Activated naive CD4-positive, alpha-beta T cell treated with anti-CD3 and anti-CD28 coated beads, Interleukin-2, amount 50 U/mL, for 24 hours (primary cell): ENCODE measurements around the gene BOD1L1.

ENCODE experiments used
- H3K27ac Mint-ChIP-seq: one replicate; pipeline ENCODE4 v1.8.0; 2021; ENCODE audit warnings: mild to moderate bottlenecking, mixed read lengths
- H3K27me3 Mint-ChIP-seq: one replicate; pipeline ENCODE4 v1.8.0; 2021; ENCODE audit warnings: mixed read lengths
- H3K36me3 Mint-ChIP-seq: one replicate; pipeline ENCODE4 v1.8.0; 2021; ENCODE audit warnings: mixed read lengths
- H3K4me1 Mint-ChIP-seq: one replicate; pipeline ENCODE4 v1.8.0; 2021; ENCODE audit warnings: mixed read lengths
- H3K4me3 Mint-ChIP-seq: one replicate; pipeline ENCODE4 v1.8.0; 2021; ENCODE audit warnings: mild to moderate bottlenecking, mixed read lengths
- H3K9me3 Mint-ChIP-seq: one replicate; pipeline ENCODE4 v1.8.0; 2021; ENCODE audit warnings: mixed read lengths

Gene BOD1L1

DNA sequence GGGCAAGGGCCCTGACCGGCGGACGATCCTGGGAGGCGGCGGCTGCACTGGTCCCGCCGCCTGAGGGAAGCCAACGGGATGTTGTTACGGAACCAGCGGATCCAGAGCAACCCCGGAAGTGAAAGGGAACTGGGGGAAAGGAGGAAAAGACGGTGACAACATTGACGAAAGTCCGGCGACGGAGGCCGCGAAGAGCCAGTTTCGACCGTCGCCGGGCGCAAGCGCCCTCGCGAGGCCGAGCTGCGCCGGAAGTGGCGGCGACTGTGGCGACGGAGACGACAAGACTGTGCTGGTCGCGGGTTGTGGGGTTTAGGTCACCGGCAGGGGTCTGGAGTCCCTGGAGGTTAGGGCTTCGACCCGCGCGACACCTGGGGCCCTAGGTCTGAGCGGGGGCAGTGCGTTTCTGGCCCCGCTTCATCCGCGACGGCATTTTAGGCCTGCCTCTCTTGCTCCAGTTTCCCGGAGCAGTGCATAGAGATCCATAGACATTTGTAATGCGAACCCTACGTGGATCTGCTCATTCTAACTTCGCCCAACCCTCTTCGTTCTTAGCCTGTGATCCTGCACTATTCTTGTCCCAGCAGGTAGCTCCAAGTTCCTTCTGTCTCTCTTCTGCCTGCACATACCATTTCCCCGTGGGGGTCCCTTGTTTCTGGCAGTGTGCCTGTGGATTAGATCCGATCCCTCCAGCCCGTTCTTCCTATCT lies at the start of gene BOD1L1:
TSS of gene BOD1L1 (minus strand) at position 120 of the 706 bp plus-strand sequence. CDS start 138 bp downstream, outside the sequence.
- H3K9me3 Mint-ChIP-seq: no peaks in the 10 kb centered on the region
- peaks cover 2% of the 10 kb centered on the region for H3K36me3 Mint-ChIP-seq
- H3K4me1 Mint-ChIP-seq: peaks cover 47% of the 10 kb centered on the region
- H3K27me3 Mint-ChIP-seq: no peaks in the 10 kb centered on the region
- H3K27ac Mint-ChIP-seq: peak within 1 kb of the TSS; percentile 99
- H3K4me3 Mint-ChIP-seq: peak within 1 kb of the TSS; percentile 98

DNA sequence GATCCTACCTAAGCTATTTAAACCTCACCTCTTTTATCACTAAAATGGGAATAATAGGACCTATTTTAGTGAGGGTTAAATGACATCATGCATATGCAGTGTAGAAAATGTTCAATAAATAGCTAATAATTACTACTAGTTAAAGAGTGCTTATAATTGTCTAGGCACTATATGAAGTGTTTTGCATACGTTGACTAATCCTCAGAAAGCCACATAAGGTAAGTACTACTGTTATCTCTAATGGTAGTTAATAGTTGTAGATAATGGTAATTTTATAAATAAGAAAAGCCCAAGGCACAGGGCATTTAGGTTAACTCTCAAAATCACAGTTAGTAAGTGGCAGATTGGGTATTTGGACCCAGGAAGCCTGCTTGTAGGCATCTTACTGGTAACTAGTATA lies 47.4 kb upstream of the BOD1L1 start:
- no peaks in the 10 kb centered on the region for H3K4me1 Mint-ChIP-seq
- H3K27ac Mint-ChIP-seq: no peak overlapping the region
- peaks cover 3% of the 10 kb centered on the region for H3K36me3 Mint-ChIP-seq
- H3K9me3 Mint-ChIP-seq: peaks cover 25% of the 10 kb centered on the region
- no peak overlapping the region for H3K4me3 Mint-ChIP-seq
- H3K27me3 Mint-ChIP-seq: peaks cover 11% of the 10 kb centered on the region

DNA sequence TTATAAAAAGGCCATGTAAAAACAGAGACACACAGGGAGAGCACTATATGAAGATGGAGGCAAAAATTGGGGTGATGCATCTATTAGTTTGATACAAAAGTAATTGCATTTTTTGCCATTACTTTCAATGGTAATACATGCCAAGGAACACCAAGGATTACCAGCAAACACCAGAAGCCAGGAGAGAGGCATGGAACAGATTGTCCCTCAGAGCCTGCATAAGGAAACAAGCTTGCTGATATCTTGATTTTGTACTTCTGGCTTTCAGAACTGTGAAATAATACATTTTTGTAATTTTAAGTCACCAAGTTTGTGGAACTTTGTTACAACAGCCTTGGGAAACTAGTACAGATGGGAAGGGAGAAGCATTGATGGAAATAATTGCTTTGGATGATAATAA lies 45.6 kb upstream of the BOD1L1 start:
- Mint-ChIP-seq H3K36me3 (peaks cover 3% of the 10 kb centered on the region), H3K27ac (no peak overlapping the region), H3K4me3 (no peak overlapping the region), H3K9me3 (peaks cover 17% of the 10 kb centered on the region), H3K27me3 (peaks cover 11% of the 10 kb centered on the region), H3K4me1 (no peaks in the 10 kb centered on the region)

DNA sequence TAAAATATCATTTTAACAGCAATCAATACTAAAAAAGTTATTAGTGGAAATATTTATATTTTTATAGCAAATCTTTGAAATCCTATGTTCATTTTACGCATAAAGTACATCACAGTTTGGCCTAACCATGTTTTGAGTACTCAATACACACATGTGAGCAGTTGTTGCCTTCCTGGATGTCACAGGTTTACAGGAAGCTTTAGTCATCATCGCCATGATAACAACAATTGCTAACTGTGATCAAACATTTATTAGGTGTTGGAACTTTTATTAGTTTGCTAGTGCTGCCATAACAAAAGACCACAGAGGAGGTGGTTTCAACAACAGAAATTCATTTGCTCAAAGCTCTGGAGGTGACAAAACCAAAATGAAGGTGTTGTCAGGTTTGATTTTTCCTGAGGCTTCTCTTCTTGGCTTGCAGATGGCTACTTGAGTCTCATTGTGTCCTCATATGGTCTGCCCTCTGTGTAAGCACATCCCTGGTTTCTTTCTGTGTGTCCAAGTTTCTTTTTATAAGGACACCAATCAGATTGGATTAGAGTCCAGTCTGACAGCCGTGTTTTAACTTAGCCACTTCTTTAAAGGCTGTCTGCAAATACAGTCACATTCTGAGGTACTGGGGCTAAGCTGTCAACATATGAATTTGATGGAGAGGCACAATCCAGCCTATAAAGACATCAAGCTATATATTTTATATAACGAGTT lies 43.1 kb upstream of the BOD1L1 start:
- Mint-ChIP-seq H3K36me3 (peaks cover 3% of the 10 kb centered on the region), H3K4me1 (no peaks in the 10 kb centered on the region), H3K4me3 (no peak overlapping the region), H3K27ac (no peak overlapping the region), H3K27me3 (peaks cover 14% of the 10 kb centered on the region), H3K9me3 (peaks cover 12% of the 10 kb centered on the region)

DNA sequence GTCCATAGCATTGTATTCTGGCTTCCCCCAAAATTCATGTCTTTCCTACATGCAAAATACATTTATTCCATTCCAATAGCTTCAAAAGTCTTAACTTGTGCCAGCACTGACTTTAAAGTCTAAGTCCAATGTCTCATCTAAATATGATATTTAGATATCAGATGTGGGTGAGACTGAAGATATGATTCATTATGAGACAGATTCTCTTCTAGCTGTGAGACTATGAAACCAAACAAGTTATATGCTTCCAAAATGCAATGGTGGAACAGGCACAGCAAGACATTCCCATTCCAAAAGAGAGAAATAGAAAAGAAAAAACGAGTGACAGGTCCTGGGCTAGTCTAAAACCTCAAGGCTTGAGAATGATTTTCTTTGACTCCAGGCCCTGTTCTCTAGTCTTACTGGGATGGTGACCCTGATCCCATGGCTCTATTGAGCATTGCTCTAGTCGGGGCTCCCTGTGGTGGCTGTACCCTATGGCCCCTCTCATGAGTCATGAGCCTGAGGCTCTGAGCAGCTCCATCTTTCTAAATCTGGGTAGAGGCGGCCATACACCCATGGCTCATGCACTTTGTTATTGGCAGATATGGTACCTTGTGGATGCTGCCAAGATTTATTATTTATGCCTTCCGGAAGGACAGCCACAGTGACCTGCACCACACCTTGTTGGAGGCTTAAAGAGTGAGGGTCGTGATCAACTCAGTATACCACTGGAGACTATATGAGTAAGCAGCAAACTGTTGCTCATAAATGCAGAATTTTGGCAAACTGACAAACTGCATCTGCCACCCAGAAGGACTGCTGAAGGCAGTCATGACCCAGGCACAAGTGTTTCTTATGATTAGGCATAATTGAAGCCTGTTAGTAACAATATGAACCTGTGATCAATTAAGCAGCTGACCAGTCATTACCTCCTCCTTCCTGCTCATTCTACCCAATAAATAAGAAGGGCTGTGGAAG lies 38.5 kb upstream of the BOD1L1 start:
- Mint-ChIP-seq H3K27ac (no peak overlapping the region), H3K4me1 (no peaks in the 10 kb centered on the region), H3K27me3 (peaks cover 3% of the 10 kb centered on the region), H3K4me3 (no peak overlapping the region), H3K36me3 (no peaks in the 10 kb centered on the region), H3K9me3 (no peaks in the 10 kb centered on the region)

DNA sequence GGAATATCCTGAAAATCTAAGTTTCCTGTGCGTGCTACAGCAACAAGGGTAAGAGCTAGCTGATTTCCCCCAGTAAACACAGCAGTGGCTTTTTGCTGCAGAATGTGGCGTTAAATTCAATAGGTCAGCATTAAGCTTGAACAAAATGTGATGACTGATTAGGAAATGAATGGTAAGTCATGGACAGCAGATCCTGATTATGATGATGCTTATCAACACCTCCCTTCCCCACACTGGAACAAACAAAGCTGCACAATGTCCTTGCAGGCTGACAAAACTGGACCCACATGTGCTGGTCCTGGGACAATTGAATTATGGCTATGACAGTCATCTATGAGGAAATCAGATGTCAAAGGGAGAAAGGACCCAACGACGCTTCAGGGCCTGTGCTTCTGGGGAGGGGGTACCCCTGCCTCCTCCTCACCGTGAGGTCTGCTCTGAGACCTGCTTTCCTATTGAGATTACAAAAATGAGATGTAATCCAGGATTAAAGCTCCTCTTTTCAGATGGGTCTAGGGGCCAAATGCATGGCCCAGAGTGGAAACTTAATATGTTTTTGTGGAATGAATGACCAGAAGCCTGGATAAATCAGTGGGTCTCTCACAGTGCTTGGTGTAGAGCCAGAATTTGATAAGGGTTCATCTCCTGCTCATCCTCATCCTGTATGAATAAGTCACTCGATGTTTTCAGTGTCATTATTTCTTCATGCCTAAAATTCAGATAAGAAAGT lies 32.0 kb upstream of the BOD1L1 start:
- no peaks in the 10 kb centered on the region for H3K27me3 Mint-ChIP-seq
- no peak overlapping the region for H3K27ac Mint-ChIP-seq
- no peak overlapping the region for H3K4me3 Mint-ChIP-seq
- H3K9me3 Mint-ChIP-seq: no peaks in the 10 kb centered on the region
- no peaks in the 10 kb centered on the region for H3K36me3 Mint-ChIP-seq
- H3K4me1 Mint-ChIP-seq: peaks cover 12% of the 10 kb centered on the region

DNA sequence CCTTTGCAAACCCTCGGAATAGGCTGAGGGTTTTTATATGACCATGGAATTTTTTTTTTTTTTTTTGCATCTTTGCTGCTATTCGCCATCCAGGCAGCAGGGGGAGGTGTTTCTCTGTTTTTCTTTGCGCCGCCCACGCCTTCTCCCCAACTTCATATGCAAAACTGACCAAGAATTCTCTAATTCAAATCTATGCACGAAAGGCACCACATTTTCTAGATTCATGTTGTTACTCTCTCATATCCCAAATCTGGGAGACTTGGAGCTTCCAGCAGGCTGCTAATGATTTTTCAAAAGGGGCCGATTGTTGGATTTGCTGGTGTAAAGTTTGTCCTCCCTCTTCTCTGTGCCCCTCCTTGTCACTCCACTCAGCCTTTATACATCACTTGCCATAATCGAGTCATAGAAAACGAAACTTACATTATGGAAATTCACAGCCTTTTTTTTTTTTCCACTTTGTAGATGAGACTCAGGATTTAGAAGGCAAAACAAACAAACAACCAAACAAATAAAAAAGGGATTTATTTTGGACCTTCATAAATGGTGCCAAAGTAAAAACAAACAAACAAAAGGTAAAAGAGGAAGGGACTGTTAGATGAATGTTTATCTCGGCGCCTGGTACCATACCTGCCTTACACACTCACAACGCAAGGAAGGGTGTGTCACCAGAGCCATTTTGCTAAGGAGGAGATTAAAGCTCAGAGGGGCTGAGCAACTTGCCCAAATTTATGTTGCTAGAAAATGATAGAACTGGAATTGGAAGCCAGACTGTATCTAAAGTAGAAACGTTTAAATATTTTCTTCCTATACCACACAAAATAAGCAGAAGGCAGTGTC lies 29.3 kb upstream of the BOD1L1 start:
- Mint-ChIP-seq H3K36me3 (no peaks in the 10 kb centered on the region), H3K27ac (peak overlapping the region; percentile 76), H3K4me1 (peaks cover 12% of the 10 kb centered on the region), H3K9me3 (no peaks in the 10 kb centered on the region), H3K4me3 (peak overlapping the region; percentile 71), H3K27me3 (no peaks in the 10 kb centered on the region)

DNA sequence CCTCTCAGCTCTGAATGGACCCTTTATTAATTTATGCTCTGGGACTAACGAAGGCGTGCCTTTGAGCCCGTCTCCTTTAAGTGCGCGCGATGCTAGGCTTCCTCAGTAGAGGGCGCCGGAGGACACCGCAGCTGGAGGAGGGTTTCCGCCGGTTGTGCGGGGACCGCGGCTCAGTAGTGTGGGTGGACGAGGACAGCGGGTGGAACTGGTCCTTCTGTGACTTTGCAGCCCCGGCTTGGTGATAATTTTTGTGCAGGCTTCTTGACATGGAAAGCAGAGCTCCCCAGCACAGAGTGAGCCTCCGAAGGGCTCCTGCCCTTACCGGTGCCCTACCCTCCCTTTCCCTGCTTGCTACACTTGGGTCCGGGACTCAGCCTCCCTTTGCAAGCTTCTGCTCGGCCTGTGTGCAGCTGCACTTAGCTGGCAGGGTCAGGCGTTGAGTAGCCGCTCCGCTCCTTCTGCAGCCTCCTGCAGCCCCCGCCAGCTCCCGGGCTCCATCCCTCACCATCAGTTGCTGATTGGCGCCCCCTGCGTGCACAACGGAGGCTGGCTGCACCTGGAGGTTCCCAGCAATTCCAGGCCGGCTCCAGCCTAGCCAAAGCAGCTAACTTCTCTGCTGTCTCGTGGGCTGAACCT lies 26.8 kb upstream of the BOD1L1 start:
- peaks cover 12% of the 10 kb centered on the region for H3K4me1 Mint-ChIP-seq
- H3K9me3 Mint-ChIP-seq: no peaks in the 10 kb centered on the region
- peak overlapping the region; percentile 88 for H3K4me3 Mint-ChIP-seq
- H3K27me3 Mint-ChIP-seq: peaks cover 2% of the 10 kb centered on the region
- no peaks in the 10 kb centered on the region for H3K36me3 Mint-ChIP-seq
- H3K27ac Mint-ChIP-seq: peak overlapping the region; percentile 72

DNA sequence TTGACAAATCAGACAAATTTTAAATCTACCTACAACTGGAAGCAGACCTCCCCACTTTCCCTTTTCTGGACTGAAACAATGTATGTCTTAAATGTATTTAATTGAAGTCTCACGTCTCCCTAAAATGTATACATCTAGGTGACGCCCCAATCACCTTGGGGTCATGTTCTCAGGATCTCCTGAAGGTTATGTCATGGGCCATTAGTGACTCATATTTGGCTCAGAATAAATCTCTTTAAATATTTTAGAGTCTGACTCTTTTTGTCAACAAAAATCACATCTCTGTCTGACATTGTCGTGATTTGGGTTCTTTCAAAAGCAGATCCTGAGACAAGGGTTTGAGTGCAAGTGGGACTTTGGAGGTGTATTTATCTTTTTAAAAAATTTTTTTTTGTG lies 26.2 kb upstream of the BOD1L1 start:
- peaks cover 4% of the 10 kb centered on the region for H3K27me3 Mint-ChIP-seq
- no peak overlapping the region for H3K27ac Mint-ChIP-seq
- peaks cover 12% of the 10 kb centered on the region for H3K4me1 Mint-ChIP-seq
- H3K9me3 Mint-ChIP-seq: no peaks in the 10 kb centered on the region
- H3K36me3 Mint-ChIP-seq: no peaks in the 10 kb centered on the region
- no peak overlapping the region for H3K4me3 Mint-ChIP-seq

DNA sequence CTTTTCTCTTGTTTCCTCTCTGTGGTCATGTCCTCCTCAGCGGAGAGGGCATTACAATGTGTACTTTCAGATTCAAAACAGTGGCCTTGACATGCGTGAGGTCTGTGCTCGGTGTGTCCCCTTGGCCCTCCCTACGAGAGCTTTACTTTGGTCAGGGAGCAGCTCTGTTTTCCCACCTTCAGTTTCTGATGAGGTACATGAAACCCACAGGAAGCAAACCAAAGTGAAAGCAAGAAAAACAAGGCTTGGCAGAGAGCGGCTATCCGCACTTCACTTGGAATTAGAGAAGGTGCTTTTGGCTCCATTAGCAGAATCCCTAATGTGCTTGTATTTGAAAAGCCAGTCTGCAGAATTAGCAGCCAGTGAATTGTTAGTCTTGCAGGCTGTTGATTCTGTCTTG lies 19.5 kb upstream of the BOD1L1 start:
- Mint-ChIP-seq H3K4me1 (peaks cover 5% of the 10 kb centered on the region), H3K36me3 (no peaks in the 10 kb centered on the region), H3K4me3 (peak overlapping the region; percentile 64), H3K27ac (no peak overlapping the region), H3K9me3 (no peaks in the 10 kb centered on the region), H3K27me3 (peaks cover 12% of the 10 kb centered on the region)

DNA sequence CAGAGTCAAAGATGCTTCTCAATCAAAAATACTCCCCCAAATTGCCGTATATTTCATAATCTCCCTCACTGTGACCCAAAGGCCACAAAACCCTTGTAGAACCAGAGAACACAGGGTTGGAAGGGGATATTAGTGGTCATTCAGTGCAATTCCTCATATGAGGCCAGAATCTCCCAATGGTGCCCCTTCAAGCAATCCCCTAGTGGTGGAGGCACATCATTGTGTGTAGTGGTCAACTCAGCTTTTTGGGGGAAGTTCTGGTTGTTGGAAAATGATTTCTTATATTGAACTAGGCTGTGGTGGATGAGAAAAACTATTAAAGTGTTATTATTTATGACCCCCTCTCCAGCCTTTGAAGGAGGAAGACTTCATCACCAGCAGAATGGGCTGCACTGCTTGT lies 17.6 kb upstream of the BOD1L1 start:
- Mint-ChIP-seq H3K9me3 (no peaks in the 10 kb centered on the region), H3K27ac (no peak overlapping the region), H3K4me1 (peaks cover 5% of the 10 kb centered on the region), H3K27me3 (peaks cover 13% of the 10 kb centered on the region), H3K4me3 (no peak overlapping the region), H3K36me3 (no peaks in the 10 kb centered on the region)

DNA sequence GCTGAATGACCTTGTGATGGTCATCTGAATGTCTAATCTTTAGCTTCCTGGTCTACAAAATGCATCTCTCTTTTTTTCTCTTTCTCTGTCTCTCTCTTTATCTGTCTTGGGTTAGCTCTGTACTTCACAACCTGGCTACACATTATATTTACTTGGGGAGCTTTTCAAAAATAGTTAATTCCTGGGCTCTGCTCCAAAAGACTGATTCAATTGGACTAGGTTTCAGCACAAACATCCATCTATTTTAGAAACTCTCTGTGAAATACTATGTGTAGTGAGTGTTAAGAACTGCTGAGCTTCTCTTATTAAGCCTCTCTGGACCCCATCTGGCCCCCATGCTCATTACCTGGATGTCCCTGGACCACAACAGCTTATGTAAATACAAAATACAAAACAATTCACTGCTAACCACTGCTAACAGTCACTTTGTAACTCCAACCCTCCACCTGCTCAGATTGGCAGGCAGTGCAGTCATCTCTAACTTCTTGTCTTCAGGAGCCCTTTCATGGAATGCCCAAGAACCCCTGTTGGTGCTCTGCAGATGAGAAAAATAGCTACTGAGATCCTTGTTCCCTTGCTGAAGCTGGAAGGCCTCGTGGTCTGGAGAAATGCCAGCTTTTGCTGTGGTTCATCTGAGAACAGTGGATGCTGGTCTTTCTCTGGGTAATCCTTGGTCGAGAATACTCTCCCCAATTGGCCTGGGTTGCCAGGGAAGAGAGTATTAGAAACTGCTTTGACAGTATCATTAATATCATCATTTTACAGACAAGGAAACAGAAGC lies 14.8 kb upstream of the BOD1L1 start:
- no peaks in the 10 kb centered on the region for H3K36me3 Mint-ChIP-seq
- no peaks in the 10 kb centered on the region for H3K9me3 Mint-ChIP-seq
- peaks cover 12% of the 10 kb centered on the region for H3K27me3 Mint-ChIP-seq
- H3K27ac Mint-ChIP-seq: no peak overlapping the region
- H3K4me3 Mint-ChIP-seq: no peak overlapping the region
- peaks cover 5% of the 10 kb centered on the region for H3K4me1 Mint-ChIP-seq

DNA sequence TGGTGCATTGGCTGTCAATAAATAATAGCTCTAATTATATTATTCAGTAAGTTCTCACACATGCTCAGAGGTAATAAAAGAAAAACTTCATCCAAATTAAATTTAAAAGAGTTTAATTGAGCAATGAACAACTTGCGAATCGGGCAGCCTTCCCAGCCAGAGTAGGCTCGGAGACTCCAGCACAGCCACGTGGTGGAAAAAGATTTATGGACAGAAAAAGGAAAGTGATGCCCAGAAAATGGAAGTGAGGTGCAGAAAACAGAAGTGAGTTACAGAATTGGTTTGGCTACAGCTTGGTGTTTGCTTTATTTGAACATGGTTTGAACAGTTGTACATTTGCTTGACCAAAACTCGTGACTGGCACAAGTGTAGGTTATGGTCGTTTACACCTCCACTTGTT lies 13.6 kb upstream of the BOD1L1 start:
- H3K27me3 Mint-ChIP-seq: peaks cover 12% of the 10 kb centered on the region
- H3K4me1 Mint-ChIP-seq: no peaks in the 10 kb centered on the region
- no peak overlapping the region for H3K4me3 Mint-ChIP-seq
- no peak overlapping the region for H3K27ac Mint-ChIP-seq
- H3K9me3 Mint-ChIP-seq: no peaks in the 10 kb centered on the region
- no peaks in the 10 kb centered on the region for H3K36me3 Mint-ChIP-seq
